IPS DF 19.7 (cell line): Measurements from ENCODE around the gene NRXN3.

Source experiments
- DNase-seq: peaks from one replicate; pipeline ENCODE4 v3.0.0-alpha.2; 2013; ENCODE audit warnings: low read depth, low spot score

NRXN3 gene

DNA sequence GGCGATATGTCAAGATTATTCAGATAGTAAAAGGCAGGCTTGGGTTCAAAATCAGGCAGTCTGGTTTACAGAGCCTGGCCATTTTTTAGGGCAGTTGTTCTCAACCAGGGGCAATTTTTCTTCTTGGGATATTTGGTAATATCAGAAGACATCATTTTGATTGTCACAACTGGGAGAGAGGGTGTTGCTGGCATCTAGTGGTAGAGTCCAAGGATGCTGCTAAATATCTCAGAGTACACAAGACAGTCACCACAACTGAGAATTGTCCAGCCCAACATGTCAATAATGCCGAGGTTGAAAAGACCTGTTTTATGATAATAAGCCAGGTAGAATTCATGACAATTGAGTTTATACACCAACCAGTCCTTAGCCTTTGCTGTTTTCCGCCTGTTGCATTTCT lies 733.9 kb downstream of the NRXN3 start:
- no peak for DNase-seq

DNA sequence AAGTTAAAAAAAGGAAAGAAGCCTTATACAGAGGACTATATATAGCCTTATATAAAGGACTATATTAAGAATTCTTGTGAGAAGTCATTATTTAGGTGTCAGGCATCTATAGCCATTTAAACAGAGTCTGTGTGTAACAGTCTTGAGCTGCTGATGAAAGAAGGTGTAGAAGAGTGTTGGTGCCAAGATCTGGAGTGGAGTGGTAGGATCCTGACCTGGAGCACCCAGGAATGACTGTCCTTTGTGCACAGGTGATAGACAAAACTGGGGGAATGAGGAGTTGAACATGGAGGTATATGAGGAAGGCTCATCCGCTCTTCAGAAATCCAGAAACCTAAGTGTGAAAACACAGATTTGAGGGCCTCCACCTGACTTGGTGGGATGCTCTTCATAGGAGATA lies 747.3 kb downstream of the NRXN3 start:
- DNase-seq = no peak

DNA sequence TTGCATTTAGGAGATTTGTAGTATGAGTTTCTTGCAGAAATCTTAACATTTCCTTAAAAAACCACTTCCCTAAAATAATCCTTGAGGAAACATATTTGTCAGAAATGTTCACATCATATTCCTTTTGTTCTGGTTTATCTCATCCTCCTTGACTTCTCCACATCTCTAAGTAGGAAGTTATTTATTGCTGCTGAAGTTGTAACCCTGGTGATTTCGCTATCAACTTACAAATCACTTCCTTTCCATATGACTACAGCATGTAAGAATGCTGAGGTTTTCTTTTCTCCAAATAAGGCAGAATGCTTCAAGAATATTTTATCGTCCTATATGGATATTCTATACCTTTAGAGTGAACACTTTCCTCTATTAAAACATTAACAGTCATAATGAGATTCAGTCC lies 751.7 kb downstream of the NRXN3 start:
- DNase-seq = no peak

DNA sequence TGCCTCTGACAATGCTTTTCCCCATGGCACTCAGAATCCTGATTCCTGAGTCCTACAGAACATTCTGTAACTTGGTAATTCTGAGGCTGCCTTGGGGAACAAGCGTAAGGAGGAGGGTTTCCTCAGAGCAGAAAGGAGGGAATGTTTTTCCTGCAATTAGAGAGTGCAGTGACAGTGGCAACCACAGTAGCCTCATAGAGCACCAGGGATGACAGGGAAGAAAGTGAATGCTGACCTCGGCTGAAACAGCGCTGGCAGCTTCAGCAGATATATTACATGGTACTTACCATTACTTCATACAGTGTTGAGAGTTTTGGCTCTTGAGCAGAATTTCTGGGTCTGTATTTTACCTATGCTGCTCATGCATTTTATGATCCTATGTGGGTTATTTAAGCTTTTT lies 757.1 kb downstream of the NRXN3 start:
- DNase-seq = no peak

DNA sequence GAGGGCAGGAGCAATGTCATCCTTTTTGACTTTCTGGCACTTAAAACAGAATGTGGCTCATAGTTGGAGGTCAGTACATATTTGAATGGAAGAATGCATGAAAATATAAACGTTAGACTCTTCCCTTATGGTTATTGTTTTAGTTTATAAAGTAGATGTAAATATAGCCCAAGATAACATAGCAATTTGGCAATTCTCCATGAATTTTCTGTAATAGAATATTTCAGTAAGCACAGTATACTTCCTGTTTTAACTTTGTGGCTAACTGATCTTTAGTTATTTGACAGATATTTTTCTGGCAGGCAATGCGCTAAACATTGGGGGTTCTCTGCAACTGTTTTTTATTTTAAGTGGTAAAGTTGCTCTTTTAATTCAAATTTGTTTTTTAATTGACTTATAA lies 763.0 kb downstream of the NRXN3 start:
- no peak for DNase-seq

DNA sequence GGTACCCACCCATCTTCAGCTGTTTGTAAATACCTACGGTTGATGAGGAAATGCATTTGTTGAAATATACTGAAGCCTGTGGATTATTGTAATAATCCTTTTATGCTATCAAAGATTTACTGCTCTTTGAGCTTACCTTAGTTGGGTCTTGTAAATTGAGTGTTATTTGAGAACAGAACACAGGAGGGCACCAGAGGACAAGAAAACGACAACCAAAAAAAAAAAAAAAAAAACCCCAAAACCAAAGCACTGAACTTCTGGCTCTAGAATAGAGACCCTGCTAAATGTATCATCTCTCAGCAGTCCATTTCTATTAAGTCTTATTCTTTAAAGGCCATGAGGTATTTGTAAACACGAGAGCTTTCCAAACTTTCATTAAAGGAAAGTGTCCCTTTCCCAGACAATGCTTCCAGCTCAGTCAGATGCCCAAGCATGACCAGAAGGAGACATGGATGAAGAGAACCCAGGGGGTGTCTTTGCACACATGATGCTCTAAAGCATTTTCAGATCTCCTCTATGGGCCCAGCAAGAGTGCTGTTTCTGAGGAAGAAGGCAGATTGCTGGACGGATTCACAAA lies 763.9 kb downstream of the NRXN3 start:
- DNase-seq = no peak

DNA sequence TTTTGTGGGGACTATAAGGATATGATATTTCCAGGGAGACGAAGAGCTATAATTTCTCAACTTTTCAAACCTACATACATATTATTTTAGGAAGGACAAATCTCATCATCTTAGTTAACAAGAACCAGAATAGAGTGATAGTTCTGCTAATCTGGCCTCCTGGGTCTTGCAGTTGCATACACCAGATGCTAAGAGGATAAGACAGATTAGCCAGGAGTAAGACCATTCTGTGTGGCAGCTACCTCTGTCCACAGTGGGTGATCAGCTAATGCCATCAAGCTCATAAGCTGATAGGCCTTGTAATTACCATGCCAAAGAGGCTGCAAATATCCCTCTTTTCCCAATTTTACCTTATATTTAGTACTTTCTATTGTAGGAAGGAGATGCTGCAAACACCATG lies 776.8 kb downstream of the NRXN3 start:
- DNase-seq = no peak

DNA sequence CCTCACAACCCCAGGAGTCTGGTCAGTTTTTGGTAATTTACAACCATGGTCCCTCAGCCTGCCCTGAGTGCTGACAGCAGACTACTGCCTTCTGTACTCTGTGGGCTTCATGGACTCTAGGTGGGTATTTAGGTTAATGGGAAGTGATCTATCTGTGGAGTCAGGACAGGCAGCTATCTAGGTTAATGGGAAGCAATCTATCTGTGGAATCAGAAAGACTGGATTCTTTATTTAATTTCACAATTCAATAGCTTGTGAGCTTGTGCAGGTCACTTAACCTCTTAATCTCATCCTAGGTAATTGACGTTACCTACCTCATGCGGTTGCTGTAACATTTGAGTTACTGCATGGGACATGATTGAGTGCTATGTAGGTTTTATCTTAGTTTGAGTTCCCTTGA lies 777.5 kb downstream of the NRXN3 start:
- DNase-seq = no peak

DNA sequence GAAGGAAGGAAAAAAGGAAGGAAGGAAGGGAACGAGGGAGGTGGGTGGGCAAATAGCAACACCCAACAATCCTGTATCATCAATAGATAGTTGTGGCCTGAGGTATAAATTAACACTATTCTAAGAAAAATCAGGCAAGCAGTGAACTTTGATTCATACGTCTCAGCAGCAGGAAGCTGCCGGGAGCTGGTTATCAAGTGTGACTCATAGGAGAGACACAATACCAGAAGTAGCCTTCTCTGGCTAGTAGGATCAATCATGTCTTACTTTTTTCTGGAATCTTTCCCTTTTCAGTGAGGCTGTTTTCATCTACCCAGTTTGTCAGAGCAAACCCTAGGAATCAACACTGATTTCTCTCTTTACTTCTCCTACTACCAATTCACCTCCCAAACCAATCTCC lies 780.5 kb downstream of the NRXN3 start:
- DNase-seq = no peak

DNA sequence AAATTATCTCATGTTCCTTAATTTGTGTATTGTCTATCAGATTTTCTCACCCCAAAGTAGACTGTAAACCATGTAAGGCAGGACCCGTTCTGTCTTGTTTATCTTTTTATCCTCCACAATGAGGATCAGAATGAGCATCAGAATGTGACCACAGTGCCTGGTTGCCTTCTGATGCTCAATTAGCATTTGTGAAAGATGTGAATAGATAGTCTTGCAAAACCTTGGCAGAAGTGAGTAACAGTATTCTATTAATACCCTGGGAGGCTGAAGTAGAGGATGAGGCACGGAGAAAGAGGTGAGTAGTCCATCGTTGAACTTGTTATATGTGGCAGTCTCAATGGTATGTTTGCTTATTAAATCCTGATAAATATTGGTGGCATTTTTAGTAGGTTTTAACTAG lies 781.4 kb downstream of the NRXN3 start:
- DNase-seq = no peak

DNA sequence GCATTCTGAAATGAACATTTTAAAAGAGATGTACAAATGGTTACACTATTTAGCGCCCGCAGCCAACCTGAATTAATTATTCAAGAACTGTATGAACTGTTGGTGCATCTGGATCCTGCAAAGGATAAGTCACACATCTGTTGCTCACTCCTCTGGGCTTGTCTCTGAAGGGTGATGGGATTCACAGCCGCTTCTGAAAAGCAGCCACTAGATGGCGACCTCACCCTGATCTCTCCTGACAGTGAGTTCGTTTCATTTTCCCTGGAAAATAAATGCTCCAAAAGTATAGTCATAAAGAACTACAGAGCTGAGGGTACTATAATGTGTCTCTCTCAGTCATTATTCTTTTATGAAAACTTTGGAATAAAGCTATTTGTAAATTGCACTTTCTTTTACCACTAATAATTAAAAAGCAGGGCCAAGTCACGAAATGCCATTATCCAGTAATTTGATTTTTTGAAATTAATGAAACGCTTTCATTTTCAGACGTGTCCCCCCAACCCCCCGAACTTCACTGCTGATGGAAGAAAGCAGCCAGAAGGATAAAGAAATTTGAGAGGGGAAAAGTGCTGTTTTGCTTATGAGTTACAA lies 789.6 kb downstream of the NRXN3 start:
- peak; percentile 7 for DNase-seq

DNA sequence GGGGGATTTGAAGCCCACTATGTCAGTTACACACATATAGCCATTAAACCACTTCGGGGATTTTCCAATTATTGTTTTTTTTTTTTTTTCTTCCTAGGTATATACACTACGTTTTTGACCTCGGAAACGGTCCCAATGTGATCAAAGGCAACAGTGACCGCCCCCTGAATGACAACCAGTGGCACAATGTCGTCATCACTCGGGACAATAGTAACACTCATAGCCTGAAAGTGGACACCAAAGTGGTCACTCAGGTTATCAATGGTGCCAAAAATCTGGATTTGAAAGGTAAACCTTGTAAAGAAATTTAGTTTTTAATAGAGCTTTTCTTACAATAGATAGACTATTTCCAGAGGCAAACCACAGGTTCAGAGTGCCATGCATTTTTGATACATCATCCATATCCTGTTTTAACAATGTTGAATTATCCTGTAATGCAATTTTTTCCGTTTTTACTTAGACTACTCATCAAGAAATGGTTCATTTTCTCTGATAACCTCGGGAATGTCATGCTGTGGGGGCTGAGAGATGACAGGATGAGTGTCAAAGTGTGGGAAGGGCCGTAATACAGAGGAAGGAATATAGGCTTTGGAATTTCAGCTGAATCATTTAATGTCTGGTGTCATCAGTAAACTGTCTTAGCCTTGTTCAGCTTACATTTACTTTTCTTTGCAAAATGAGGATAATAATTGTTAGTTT lies 797.1 kb downstream of the NRXN3 start:
- DNase-seq = no peak

DNA sequence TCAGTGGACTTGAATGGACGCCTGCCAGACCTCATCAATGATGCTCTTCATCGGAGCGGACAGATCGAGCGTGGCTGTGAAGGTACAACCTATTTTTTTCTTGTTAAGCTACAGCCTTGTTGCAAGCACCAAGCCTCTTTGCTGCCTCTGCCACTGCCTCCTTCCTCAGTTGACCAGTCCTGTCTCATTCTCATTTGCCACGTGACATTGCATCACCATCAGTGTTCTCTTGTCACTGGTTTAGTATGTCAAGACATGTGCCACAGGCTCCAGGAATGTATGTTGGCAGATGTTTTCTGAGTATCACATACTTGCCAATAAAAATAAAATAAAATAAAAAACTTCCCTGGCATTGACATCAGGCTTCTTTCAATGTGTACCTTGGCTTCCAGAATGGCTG lies 798.1 kb downstream of the NRXN3 start:
- DNase-seq = no peak

DNA sequence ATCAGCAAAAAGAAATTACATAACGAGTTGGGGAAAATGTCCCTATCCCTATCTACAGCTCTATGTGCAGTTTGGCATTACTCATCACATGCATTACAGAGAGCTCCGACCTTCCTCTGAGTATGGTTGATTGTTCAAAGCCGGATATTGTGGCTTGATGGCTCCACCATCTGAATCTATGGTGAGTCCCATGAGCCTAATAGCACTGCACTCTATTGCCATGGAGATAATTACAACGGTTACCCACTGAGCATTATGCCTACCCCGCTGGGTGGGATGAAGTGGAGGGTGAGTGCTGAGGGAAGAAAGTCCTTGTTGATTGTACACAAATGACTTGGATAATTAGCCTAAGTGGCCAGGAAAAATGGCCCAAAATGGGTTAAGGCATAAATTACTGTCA lies 800.5 kb downstream of the NRXN3 start:
- no peak for DNase-seq

DNA sequence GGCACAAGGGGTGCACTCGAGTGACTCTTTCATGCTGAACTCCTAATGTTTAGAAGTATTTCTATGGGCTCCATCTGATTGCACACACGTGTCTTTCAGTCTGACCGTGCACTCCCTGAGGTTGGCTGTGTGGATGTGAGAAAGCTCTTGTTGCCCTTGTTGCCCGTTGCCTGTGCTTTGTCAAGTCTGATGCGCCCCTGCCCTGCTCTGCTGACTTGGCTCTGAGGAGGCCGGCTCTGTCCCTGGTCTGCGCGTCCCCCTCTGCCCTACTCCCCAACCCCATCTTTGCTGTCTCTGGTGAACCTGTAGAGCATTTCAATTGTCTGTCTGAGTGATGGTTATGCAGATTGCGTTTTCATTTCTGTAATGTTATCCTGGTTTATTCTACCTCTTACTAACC lies 802.3 kb downstream of the NRXN3 start:
- no peak for DNase-seq

DNA sequence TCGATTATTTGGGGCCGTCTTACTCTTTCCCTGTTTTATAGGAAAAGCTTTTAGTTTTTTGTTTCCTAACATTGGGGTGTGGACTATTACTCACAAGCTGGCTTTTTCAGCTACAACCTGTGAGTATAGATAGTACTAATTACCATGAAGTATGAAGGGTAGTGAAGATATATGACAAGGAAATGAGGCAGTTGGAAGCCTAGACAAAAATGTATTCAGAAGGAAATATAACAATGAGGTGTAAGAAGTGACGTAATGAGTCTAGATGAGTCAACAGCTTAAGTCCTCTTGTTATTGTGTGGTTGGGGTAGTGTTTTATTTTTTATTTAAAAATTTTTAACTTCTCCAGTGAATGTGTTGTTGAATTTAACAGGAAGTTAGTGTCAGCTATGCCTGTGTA lies 804.5 kb downstream of the NRXN3 start:
- DNase-seq = no peak

DNA sequence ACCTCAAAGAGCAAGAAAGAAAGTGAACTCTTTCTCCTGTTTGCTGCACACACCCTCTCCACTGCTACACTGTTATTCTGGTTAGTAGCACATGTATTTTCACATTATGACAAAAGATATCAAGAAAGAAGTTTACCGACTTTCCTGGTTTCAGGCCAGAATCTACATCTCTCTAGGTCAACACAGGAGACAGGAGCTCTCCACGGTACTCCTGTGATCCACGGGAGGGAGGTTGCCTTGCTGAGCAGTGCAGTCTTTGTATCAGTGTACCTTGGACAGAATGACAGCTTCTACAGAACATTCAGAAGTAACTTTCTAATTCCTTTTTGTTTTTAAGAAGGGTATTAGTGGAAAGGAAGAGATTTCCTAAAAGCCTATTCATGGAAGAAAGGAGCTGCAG lies 805.6 kb downstream of the NRXN3 start:
- DNase-seq = no peak

DNA sequence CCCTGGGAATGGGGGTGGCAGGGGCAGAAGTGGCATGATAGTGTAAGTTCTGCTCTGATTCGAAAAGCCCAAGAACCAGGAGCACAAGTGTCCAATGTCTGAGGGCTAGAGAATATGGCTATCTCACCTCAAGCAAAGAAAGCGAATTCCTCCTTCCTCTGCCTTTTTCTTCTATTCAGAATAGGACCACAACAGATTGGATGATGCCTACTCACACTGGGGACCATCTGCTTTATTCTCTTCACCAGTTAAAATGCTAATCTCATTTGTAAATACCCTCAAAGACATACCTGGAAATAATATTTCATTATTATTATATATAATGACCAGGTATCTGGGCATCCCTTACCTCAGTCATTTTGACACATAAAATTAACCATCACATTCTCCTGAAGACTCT lies 808.7 kb downstream of the NRXN3 start:
- no peak for DNase-seq

DNA sequence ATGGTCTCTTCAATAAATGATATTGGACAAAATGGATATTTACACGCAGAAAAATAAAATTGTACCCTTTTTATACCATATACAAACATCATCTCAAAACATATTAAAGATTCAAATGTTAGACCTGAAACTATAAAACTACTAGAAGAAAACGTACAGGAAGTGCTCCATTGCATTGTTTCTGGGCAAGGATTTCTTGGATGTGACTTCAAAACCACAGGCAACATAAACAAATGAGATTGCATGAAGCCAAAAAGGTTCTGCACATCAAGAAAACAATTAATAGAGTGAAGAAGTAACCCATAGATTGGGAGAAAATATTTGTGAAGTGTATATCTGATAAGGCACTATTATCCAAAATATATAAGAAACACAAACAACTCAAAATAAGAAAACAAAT lies 812.4 kb downstream of the NRXN3 start:
- no peak for DNase-seq

DNA sequence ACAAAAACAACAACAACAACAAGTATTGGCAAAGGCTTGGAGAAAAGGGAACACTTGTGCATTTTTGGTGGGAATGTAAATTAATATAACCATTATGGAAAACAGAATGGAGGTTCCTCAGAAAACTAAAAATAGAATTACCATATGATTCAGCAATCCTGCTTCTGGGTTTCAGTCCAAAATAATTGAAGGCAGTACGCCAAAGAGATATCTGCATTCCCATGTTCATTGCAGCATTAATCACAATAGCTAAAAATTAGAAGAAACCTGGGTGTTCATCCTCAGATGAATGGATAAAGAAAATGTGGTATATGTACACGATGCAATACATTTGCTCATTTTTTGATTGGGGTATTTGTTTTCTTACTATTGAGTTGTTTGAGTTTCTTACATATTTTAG lies 813.0 kb downstream of the NRXN3 start:
- no peak for DNase-seq

DNA sequence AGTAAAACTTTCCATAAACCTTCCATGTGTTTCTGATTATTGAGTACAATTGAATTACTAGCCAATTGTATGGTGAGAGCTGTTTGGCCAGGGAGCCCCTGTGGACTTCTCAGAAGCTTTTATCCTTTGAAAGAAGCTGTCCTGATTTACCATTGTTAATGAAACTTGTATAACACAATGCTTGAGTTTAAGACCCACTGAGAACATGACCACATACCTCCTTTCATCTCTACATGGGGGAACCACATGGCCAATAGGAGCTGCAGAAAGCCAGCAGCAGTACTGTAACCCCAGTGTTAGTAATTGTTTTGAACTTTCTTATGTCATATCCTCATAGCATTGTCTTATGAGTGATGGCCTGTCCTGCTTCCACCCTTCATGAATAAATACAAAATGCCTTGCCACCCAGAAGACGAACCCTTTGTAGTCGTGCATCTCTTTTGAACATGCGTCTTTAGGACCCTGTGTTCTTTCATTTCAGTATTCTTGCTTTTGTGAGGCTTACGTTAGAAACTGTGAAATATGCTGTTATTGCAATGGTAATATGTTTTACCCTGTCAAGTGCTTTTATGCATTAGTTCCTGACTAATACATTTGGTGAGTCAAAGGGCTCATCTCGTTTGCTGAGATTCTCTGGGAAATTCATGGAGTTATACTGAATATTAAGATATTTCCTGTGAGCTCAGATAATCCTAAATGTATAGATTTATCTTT lies 815.7 kb downstream of the NRXN3 start:
- DNase-seq = peak; percentile 71

DNA sequence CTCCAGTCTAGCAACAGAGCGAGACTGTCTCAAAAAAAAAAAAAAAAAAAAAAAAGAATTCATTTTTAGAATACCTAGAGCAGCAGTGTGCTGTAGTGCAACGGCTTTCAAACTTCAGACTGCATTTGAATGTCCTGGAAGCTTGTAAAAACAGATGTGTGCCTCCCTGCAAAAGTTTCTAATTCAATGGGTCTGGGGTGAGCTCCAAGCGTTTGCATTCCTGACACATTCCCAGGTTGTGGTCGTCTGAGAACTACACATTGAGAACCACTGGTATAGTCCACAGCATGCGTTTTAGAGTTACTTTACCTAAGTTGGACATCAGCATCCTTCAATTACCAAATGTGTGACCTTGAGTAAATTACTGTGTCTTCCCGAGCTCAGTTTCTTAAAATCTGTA lies 816.8 kb downstream of the NRXN3 start:
- DNase-seq = no peak

DNA sequence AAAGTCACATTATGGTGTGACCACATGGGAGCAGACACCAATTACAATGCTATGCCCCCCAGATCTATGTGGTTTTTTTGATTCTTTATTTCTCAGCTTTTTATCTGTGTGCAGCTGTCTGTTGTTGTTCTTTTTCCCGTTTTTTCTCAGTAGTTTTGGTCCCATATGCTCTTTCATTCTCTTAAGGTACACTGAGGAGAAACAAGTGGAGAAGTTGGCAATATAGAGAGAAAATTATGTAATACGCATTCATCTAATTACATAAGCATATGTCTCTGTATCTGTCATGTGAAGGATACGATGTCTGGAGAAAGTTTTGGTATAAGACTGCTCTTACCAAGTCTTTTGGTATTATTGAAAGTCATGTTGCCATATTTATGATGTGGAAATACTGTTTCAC lies 819.0 kb downstream of the NRXN3 start:
- no peak for DNase-seq
